GM13977 (cell line): ENCODE measurements around the gene MAST4.

Source experiments
- DNase-seq: peaks from one replicate; pipeline ENCODE4 v3.0.0; 2012; ENCODE audit warnings: low spot score
- in situ Hi-C: fragments of 300-500 bp; cut with MboI; formaldehyde crosslinking; loops from one replicate; pipeline ENCODE4 v1.12.0; 2022; ENCODE audit warnings: low sequenced_read_pairs, low pct_unique_long_range_greater_than_20kb, mixed read lengths, inconsistent platforms; ENCODE audit not compliant: unreplicated experiment
- TF ChIP-seq, protein P1 (sequence below): IDR thresholded peaks from 2 replicates; pipeline ENCODE4 v1.5.1; 2012; ENCODE audit warnings: mild to moderate bottlenecking, control low read depth; ENCODE audit not compliant: insufficient read depth; ENCODE audit errors: extremely low read depth, missing control alignments

MAST4 gene

DNA sequence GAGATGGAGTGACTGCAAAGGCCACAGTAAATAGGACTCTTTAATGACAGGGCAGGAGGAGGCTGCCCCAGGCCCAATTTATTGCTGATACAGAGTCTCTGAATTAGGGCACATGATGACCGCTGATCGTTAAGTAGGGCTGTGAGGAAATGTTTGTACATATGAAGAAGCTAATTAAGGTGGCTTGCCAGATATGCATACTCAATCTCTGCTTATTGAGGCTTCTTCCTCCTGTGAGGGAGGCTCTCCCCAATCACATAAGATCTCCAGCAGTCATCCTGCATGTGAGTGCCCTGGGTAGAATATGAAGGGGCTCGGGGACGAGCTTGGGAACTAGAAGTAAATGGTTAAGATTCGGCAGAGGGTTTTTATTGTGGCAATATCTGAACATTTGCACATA lies 608.6 kb downstream of the MAST4 start:
- TF ChIP-seq, protein P1, sequence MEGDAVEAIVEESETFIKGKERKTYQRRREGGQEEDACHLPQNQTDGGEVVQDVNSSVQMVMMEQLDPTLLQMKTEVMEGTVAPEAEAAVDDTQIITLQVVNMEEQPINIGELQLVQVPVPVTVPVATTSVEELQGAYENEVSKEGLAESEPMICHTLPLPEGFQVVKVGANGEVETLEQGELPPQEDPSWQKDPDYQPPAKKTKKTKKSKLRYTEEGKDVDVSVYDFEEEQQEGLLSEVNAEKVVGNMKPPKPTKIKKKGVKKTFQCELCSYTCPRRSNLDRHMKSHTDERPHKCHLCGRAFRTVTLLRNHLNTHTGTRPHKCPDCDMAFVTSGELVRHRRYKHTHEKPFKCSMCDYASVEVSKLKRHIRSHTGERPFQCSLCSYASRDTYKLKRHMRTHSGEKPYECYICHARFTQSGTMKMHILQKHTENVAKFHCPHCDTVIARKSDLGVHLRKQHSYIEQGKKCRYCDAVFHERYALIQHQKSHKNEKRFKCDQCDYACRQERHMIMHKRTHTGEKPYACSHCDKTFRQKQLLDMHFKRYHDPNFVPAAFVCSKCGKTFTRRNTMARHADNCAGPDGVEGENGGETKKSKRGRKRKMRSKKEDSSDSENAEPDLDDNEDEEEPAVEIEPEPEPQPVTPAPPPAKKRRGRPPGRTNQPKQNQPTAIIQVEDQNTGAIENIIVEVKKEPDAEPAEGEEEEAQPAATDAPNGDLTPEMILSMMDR: no peak
- in situ Hi-C loops: loop anchor here (25.0 kb wide), 1 partner anchor 218 kb away; no protein-coding TSS in a partner anchor

DNA sequence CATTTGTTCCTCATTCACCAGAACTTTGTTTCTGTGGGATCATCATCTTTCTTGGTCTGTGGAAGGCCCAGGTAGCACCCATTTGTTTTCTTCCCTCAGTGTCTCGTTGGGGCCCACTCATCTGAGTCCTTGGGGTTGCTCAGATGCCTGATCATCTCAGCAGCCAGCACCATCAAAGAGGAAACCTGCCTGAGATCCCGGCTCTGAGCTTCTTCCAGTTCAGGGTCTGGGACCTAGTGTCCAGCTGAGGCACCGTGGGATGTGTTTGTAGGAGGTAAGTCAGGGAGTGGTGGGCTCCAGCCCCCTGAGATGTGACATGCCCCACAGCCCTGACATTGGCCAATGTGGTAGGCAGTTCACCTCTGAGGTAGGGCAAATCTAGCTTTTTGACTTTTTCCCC lies 609.8 kb downstream of the MAST4 start:
- DNase-seq: no peak
- in situ Hi-C loops: loop anchor here (25.0 kb wide), 1 partner anchor 219 kb away; no protein-coding TSS in a partner anchor
- TF ChIP-seq, protein P1: no peak

More for the DNA sequence above, 608.6 kb downstream of the MAST4 start:
- DNase-seq: no peak

DNA sequence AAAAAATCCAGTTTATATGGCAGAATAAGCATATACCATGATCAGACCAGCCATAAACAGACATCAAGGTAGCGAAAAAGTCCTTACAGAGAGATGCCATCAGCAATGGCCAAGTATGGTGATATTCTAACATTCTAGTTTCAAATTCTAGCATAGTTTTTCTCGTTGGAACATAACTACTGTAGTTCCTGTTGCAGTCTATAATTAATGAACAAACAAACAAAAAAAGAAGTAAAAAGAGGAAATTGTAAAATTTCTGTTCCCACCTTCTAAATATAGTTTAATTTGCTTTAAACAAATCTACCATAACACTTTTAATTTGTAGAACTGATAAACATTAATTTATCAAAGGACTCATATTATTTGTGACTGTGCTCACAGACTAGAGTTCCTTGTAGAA lies 610.3 kb downstream of the MAST4 start:
- no peak for DNase-seq
- TF ChIP-seq, protein P1: no peak
- in situ Hi-C loops: loop anchor here (25.0 kb wide), 1 partner anchor 219 kb away; no protein-coding TSS in a partner anchor

DNA sequence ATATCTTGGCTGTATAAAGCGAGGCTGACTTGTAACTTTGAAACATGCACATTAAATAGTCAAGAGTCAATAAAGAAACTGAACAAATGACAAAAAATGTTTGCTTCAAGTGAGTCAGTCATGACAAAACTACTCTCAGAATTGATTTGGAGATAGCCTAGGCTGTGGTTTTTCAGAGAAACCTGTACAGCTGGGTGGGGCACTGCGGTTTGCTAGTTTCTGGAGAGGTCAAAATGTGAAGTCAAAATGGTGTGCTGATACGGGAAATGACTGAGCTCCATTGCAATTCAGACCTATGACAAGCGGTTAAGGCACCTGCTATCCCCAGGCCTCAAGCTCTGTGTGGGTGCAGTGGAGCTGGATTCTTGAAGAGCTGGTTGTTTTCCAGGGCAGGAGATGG lies 610.7 kb downstream of the MAST4 start:
- TF ChIP-seq, protein P1: no peak
- in situ Hi-C loops: loop anchor here (25.0 kb wide), 1 partner anchor 220 kb away; no protein-coding TSS in a partner anchor
- DNase-seq: peak; percentile 82

DNA sequence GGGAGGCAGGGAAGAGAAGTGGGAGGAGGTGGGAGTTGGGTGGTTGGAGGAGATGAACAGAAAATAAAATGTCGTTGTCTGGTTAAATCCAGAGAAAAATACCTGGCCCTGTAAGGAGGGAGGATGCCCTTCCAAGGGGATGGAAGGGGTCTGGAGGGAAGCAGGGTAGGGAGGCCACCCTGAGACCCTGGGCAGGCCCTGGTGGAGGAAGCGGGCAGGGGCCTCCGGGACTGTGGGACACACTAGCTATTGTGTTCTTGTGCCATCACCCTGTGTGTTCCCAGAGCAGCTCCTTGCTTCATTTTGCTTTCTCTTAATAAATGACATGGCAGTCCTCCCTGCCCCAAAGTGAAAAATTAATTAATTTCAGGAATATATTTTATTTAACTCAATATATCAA lies 612.2 kb downstream of the MAST4 start:
- DNase-seq: no peak
- TF ChIP-seq, protein P1: no peak
- in situ Hi-C loops: loop anchor here (25.0 kb wide), 1 partner anchor 221 kb away; no protein-coding TSS in a partner anchor

DNA sequence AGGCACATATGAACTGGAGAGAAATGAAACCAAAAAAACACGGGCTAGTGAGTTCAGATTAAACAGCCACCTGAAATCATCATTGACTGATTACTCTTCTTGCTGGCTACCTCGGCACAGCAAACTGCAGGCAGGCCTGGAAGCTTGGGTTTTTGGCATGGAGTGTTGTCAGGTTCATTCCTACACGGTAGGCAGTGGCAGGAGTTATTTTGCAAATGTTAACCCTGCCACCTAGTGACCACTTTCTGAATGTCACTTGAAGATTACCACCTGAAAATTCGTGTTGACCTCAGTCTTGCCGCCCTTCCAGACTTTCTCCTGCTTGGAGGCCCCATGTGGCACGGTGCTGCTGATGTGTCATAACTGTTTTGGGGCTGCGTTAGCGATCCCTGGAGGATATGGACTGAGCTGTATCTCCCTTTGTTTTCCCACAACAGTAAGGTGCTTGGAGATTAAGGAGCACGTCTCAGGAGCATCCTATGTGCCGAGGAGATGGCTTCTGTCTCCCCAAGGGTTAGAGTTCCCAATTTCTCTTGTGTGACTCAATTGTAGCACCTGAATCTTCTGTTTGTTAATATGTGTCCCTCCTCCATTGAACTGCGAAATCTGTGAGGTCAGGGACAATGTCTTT lies 613.1 kb downstream of the MAST4 start:
- peak; percentile 67 for DNase-seq
- in situ Hi-C loops: loop anchor here (25.0 kb wide), 1 partner anchor 222 kb away; no protein-coding TSS in a partner anchor
- TF ChIP-seq, protein P1: peak; percentile 78
